Activated CD8-positive, alpha-beta memory T cell treated with anti-CD3 and anti-CD28 coated beads, Interleukin-2, amount 50 U/mL, for 1 hour (primary cell): Measurements from ENCODE around the gene FAM193A.
"Not testable (repeated sequence)": the region's sequence is repeated elsewhere in the genome, so short reads cannot be mapped to it uniquely, and the experiment has no call there.

Experiments
- DNase-seq: peaks from one replicate; pipeline ENCODE4 v3.0.0-alpha.2; 2020; ENCODE audit errors: extremely low read depth

Gene FAM193A

DNA sequence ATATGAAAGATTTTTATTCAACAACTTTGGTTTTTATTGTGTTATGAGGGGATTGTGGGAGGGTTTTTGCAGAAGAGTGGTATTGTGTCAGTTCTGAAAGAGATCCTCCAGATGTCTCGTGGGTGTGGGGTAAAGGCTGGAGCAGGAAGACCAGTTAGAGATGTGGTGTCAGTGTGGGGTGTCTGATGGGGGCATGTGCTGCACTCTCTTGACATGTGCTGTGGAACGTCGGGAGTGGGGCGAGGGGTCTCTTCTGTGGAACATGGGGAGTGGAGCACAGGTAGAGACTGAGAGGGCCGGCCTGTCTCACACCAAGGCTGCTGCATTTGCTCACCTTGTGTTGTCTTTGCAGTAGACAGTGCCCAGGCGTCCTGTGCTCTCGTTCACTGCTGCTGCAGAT, 37.6 kb downstream of the FAM193A start:
- DNase-seq: no peak

DNA sequence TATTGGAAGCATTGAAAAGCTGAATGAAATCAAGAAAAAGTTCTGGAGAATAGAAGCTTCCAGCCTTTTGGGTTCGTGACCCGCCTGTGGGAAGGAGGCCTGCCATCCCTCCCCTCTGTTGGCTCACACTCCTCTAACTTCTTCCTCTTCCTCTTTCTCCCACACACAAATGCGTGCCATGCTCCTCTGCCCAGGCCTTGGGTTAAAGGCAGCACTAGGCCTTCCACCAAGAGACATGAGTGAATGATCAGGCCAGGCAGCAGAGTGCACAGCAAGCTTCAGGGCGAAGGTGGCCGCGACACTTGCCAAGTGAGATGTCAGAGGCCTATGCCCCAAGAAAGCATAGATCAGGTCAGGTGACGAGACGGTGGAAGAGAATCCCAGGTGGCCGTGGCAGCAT, 38.4 kb downstream of the FAM193A start:
- no peak for DNase-seq

DNA sequence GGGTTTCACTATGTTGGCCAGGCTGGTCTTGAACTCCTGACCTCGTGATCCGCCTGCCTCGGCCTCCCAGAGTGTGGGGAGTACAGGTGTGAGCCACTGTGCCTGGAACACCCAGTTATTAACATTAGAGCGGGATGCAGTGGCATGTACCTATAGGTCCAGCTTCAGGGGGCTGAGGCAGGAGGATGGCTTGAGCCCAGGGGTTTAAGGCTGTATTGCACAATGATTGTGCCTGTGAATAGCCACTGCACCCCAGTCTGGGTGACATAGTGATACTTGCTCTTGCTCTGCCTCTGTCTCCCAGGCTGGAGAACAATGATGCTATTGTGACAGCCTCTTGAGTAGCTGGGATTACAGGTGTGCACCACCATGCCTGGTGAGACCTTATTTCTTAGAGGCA, 39.8 kb downstream of the FAM193A start:
- DNase-seq: no peak

DNA sequence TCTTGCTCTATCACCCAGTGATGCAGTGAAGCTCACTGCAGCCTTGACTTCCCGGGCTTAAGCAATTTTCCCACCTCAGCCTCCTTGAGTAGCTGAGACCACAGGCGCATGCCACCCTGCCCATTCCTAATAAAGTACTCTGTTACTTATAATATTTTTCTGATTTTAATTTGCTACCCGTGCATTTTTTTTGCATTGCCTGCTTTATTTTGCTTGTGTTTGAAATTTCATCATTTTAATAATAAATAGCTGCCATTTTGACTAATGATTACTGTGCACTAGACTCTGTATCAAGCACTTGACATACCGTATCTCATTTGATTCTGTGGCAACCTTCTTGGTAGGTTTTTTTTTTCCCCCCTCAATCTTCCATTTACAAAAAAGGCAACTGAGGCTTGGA, 41.7 kb downstream of the FAM193A start:
- DNase-seq: no peak

DNA sequence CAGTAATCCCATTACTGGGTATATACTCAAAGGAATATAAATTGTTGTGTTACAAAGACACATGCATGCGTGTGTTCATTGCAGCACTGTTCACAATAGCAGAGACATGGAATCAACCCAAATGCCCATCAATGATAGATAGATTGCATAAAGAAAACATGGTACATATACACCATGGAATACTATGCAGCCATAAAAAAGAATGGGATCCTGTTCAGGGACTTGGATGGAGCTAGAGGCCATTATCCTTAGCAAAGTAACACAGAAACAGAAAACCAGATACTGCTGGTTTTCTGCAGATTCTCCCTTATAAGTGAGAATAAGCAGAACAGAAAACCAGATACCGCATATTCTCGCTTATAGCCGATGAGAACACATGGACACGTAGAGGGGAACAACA, 43.5 kb downstream of the FAM193A start:
- no peak for DNase-seq

DNA sequence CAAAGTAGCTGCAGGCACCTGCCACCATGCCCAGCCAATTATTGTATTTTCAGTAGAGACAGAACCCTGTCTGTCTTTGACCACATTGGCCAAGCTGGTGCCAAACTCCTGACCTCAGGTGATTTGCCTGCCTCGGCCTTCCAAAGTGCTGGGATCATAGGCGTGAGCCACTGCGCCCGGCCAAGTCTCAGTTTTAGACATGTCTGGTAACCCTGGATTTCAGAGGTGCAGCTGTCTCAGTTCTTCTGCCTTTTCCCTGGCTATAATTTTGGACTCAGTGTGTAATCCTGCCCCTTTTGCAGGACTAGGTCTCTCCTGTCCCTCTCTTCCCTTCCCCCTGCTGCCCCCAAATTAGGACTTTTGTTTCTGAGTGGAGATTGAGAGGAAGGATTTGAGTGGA, 46.6 kb downstream of the FAM193A start:
- DNase-seq: no peak

DNA sequence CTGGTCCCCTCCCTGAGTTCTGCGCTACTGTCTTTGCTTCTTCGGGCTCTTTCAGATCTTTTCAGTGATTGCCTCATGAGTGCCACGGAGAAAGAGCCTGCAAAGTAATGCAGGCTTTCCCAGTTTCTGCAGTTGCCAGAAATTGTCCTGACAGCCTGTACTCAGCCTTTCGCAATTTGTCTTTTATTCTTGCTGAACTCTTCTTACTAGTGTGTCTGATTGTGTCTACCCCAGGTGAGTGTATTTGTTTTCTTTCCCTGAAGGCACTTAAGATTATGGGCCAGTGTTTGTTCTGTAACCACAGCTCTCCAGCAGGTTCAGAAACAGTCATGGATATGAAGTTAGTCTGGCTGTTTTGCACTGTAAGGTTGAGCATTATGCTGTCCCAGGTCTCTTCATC, 47.1 kb downstream of the FAM193A start:
- no peak for DNase-seq

DNA sequence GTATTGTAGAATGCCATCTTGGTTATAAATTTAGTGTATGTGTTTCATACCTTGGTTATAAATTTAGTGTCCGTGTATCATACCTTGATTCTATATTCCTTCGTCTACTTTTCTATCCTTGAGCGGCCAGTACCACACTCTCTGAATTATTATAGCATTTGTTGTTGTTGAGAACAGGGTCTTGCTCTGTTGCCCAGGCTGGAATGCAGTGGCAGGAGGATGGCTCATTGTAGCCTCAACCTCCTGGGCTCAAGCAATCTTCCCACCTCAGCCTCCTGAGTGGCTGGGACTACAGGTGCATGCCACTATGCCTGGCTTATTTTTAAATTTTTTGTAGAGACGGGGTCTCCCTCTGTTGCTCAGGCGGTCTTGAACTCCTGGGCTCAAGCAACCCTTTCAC, 50.1 kb downstream of the FAM193A start:
- DNase-seq: no peak

DNA sequence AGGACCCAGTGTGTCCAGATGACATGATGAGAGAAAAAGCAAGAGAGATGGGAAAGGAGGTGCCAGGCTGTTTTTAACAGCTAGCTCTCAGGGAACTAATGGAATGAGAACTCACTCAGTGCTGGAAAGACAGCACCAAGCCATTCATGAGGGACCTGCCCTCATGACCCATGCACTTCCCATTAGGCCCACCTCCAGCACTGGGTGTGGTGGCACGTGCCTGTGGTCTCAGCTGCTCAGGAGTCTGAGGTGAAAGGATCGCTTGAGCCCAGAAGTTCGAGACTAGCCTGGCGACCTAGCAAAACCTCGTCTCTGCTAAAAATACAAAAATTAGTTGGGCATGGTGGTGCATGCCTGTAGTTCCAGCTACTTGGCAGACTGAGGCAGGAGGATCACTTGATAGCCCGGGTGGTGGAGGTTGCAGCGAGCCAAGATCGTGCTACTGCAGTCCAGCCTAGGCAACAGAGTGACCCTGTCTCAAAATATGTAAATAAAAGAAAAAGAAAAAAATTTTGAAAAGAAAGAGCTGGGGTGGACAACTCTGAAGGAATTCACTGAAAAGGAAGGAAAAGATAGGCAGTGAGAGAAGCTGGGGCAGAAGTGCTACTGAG, 50.9 kb downstream of the FAM193A start:
- DNase-seq: no peak

DNA sequence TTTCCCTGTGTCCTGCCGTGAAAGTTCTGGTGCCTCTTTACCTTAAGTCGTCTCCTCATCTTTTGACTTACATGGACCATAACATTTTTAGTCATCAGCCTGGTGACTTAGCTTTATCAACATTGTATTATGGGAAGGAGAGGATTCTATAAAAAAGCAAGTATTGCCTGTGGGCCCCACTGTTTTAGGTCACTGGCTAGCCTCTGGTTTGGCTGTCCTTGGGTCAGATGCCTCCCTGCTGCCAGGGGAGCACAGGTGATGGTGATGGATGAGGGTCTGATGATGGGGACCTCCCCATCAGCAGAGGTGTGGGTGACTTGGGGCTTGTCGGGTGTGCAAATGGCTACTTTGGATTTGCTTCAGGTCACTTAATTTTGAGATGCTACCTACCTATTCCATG, 51.8 kb downstream of the FAM193A start:
- DNase-seq: no peak

DNA sequence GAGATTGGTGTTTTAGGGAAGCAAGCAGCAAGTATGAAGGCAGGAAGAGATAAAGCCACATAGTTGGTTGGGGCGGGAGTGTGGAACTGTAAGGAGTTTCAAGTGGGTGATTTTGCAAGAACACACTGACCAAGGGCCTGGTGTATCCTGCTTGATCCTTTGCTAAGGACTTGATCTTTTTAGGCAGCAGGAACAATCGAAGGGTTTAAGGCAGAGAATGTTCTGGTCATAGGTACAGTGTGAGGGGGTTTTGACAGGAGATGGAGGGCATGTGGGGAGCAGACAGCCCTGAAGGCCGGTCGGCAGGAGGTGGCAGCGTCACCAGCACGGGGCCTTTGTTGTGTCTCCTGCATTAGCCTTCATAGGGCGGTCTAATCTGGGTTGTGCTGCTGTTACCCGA, 54.7 kb downstream of the FAM193A start:
- DNase-seq: no peak

DNA sequence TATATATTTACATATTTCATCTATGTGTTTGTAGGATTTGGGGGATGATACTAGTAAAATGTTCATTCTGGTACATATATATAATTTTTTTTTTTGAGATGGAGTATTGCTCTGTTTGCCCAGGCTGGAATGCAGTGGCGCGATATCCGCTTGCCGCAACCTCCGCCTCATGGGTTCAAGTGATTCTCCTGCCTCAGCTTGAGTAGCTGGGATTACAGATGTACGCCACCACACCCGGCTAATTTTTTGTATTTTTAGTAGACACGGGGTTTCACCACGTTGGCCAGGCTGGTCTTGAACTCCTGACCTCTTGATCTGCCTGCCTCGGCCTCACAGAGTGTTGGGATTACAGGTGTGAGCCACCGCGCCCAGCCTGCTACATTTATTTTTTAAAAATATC, 55.6 kb downstream of the FAM193A start:
- not testable (repeated sequence) for DNase-seq

DNA sequence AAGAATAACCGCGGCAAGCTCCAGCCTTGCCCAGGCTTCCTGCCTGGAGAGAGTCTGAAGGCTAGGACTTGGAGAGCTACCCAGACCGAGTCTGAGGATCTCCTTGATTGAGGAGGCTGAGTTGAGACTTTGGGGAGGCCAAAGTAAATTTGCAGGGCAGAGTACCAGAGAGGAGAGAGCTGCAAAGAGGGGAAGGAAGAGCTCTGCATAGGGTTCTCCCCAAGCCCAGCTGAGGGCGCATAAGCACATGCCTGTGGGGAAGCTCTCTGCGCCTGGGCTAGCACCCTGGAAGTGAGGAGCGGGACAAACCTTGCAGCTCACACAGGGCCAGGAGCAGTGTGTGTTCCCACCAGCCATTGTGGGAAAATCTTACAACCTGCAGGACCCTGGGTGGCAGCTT, 56.1 kb downstream of the FAM193A start:
- DNase-seq: no peak

DNA sequence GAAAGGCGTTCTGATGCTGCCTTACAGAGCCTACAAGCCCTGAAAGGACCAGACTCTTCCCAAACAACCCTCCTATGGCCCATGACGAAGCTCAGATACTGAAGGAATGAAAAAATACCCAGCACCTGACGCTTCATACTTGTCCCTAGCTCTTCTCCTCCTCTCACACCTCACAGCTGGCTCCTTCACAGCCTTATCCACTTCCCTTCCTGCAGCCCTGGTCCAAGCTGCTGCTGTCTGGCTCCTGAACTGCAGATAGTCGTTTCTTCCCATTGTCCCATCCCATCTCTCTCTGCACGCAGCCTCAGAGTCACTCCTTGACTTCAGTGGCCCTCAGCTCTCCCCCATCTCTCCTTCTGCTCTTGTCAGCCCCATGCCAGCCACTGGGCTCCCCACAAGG, 56.6 kb downstream of the FAM193A start:
- no peak for DNase-seq

DNA sequence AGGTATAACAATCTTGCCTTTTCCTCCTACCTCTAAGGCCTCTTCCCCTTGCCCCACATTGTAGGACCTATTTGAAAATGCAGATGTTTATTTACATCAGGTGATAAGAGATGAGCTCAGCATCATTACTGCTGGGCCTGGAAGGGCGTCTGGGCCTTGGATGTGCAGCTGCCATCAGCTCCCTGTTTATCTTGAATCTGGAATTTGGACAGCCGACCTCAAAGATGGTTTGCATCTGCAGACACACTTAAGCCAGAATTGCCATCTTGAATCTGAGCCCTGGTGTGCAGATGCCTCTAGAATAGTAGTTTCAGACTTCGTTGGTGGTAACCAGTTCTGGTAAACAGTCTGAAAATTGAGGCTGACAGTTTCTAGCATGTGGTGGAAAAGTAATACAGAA, 59.0 kb downstream of the FAM193A start:
- no peak for DNase-seq

DNA sequence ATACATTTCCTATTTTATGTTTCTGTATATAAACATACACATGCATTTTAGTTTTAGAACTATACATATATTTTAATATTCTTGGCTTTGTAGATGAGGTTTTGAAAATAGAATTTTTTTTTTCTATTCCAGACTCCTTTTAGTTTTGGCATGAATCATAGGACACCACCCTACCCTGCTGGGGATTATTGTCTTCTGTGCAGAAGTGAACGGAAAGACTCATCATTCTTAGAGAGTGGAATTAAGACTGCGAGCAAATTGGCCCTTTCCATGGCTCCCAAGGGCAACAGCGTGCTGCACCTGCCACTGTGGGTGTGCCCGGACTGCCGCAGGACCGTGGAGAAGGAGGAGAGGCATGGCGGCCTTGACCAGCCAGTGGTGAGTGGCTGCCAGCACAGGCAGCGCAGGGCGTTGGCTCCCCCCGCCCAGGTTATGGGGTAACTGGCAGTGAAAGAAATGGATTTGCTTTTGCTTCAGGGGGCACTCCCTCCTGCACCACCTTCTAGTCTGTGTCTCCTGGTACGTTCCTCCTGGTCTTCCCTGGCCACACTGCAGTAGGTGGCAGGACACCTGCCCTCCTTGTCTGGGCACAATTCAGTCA, 59.6 kb downstream of the FAM193A start:
- DNase-seq: no peak

DNA sequence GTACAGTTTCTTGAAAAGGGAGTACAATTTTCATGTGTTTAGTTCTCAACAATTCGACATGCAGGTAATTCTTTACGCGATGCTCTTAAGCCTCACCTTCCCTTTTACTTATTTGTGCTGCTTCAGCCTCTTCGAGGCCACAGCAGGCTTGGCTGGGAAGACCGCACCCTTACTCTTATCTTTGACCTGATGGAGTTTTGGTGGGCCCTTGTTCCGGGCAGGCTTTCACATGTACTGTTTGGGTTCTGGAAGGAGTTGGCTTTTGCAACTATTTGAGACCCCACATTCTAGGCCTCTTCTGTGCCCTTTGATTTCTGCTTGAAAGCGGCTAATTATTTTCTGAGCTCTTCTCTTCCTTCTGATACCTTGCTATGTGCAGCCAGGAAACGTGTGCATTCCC, 60.2 kb downstream of the FAM193A start:
- DNase-seq: no peak

DNA sequence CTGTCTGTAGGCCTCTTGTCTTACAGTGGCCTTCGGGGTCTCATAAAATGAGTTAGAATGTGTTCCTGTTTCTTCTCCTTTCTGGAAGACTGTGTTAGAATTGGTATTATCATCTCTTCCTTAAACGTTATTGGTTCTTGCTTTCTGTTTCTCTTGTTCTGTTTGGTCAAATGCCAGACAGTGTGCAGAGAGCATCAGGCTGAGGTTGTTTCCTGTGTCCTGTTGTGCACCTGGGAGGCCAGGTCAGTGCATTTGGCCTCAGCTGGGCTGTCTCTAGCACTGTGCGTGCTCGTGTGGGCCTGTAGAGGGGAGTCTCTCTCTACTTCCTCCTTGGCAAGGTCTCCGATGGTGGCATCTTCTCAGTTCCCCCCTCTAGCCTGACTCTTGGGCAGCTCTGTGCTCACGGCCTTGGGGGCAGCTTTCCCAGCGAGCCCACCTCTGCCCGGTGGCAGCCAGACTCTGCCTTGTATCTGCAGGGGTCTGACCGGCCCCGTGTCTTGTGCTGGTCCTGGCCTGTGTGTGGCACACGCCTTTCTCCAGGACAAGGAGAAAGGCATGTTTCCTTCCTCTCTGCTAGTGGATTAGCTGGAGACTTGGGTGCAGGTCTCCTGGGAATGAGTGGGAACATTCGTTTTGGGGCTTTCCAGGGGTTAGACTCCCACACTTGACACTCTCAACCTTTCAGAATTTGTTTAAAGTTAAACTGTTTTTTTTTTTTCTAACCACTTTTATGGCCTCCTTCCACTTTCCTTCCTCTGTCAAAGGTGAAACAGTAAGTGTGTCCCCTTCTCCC, 62.3 kb downstream of the FAM193A start:
- no peak for DNase-seq

DNA sequence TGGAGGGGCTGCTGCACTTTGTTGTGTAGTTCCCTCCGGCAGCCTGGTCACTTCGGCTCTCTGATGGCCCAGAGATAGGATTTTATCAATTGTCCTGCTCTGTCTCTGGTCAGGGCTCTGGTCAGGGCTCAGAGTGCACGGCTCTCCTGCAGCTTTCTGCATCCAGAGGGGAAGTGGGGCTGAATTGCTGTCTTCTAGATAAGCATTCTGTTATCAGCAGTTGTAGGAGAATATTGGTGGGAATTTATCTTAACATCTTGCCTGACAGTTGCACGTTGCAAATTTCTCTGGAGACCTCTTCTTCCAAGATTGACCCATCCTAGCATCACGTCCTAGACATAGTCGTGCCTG, 62.8 kb downstream of the FAM193A start:
- DNase-seq: no peak

DNA sequence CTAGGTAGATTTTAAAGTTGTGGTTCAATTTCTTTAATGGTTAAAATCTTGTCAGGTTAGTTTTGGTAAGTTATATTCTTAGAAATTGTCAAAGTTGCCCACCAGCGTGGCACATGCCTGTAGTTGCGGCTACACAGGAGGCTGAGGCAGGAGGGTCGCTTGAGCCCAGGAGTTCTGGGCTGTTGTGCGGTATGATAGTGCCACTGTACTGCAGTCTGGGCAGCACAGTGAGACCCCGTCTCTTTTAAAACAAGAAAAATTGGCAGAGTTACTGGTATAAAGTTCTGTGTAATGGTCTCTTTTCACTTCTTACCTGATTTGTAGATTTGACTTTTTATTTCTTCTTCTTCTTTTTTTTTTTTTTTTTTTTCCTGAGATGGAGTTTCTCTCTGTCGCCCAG, 64.4 kb downstream of the FAM193A start:
- no peak for DNase-seq

DNA sequence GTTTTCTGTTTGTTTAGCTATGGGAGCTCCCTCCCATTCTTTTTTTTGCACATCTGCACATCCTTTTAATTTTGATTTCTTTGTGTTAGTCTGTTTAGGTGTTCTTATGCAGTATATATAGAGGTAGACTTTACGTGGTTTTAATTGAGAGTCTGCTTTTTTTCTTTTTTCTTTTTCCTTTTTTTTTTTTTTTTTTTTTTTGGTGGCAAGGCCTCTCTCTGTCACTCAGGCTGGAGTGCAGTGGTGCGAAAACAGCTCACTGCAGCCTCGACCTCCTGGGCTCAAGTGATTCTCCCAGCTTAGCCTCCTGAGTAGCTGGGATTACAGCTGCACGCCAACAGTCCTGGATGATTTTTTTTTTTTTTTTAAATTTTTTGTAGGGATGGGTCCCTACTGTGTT, 68.2 kb downstream of the FAM193A start:
- DNase-seq: no peak

DNA sequence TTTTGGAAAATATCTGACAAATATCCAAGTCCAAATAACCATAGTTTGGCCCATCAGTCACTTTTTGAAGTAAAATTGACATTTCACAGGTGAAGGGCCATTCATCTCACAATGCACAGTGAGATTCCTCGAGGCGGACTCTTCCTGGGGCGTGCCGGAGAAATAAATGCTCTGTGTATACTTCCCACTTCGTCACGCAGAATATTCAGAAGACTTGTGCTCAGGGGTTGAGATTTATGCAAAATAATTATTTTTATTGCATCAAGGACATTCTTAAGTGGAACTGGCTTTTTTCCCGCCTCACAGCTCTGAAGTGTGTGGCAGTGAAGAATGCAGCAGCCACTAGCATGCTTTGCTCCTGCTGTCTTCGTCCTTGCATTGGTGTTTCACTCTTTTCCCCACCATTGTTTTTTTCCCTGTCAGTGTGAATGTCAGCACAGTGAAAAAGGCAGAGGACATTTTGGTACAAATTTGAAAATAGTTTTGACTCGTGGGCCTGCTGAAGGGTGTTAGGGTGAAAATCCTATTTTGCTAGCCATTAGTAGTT, 70.6 kb downstream of the FAM193A start:
- no peak for DNase-seq

DNA sequence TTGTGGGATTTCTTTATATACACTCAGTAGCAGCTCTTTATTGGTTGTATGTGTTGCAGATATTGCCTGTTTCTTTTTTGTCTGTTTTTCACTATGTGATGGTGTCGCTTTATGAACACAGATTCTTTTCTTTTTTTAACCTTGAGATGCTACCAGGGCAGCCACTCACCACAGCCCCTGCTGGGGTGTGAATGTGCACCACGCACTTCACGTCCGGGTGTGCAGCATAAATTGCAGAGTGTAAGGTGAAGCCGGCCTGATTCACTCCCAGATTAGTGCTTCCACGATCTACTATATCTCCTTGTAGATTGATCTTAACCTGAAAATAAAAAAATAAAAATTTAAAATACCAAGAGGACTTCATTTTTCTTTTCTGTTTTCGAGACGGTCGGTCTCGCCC, 71.4 kb downstream of the FAM193A start:
- DNase-seq: no peak
